GM08714 (cell line): ENCODE measurements around the gene TMC1.
"Not testable (repeated sequence)": the region's sequence is repeated elsewhere in the genome, so short reads cannot be mapped to it uniquely, and the experiment has no call there.

Experiments used
- H3K4me3 ChIP-seq: fragments of 200-500 bp; sonication (Bioruptor generic); 2 replicates; pipeline ENCODE4 v1.5.1; 2014; ENCODE audit warnings: mild to moderate bottlenecking, low read length, inconsistent platforms
- ZNF274 ChIP-seq: IDR thresholded peaks from 2 replicates; pipeline ENCODE4 v1.6.1; 2012; ENCODE audit warnings: mild to moderate bottlenecking, low read depth, low read length

Gene TMC1

GRCh38 chr9:72858089-72858912 is 336.9 kb downstream of the TMC1 start:
- TF ChIP-seq ZNF274 = no peak
- no peak overlapping the region for H3K4me3 ChIP-seq

GRCh38 chr9:72862788-72863187 is 341.4 kb downstream of the TMC1 start:
- not testable (repeated sequence) for H3K4me3 ChIP-seq

- no peak for TF ChIP-seq ZNF274
These were observed 342.2 kb downstream of the TMC1 start for GRCh38 chr9:72863456-72864094.

GRCh38 chr9:72864327-72864726 is 342.9 kb downstream of the TMC1 start:
- TF ChIP-seq ZNF274 = no peak

More at GRCh38 chr9:72863456-72864094, 342.2 kb downstream of the TMC1 start:
- H3K4me3 ChIP-seq = no peak overlapping the region

GRCh38 chr9:72871685-72872084 is 350.3 kb downstream of the TMC1 start:
- no peak for TF ChIP-seq ZNF274
- no peak overlapping the region for H3K4me3 ChIP-seq

More at GRCh38 chr9:72864327-72864726, 342.9 kb downstream of the TMC1 start:
- no peak overlapping the region for H3K4me3 ChIP-seq

- TF ChIP-seq ZNF274 = no peak
- H3K4me3 ChIP-seq = no peak overlapping the region
These were observed 351.3 kb downstream of the TMC1 start for GRCh38 chr9:72872718-72873117.

GRCh38 chr9:72873456-72873855 is 352.0 kb downstream of the TMC1 start:
- no peak for TF ChIP-seq ZNF274
- H3K4me3 ChIP-seq = no peak overlapping the region

- no peak overlapping the region for H3K4me3 ChIP-seq
- TF ChIP-seq ZNF274 = no peak
These were observed 352.9 kb downstream of the TMC1 start for GRCh38 chr9:72874344-72874743.

- TF ChIP-seq ZNF274 = no peak
- H3K4me3 ChIP-seq = no peak overlapping the region
These were observed 353.8 kb downstream of the TMC1 start for GRCh38 chr9:72875221-72875620.

GRCh38 chr9:72880821-72881220 is 359.4 kb downstream of the TMC1 start:
- no peak for TF ChIP-seq ZNF274
- H3K4me3 ChIP-seq = no peak overlapping the region

GRCh38 chr9:72882117-72882775 is 360.8 kb downstream of the TMC1 start:
- TF ChIP-seq ZNF274 = no peak
- no peak overlapping the region for H3K4me3 ChIP-seq

GRCh38 chr9:72883875-72884274 is 362.5 kb downstream of the TMC1 start:
- no peak overlapping the region for H3K4me3 ChIP-seq
- TF ChIP-seq ZNF274 = no peak

- no peak for TF ChIP-seq ZNF274
- no peak overlapping the region for H3K4me3 ChIP-seq
These were observed 363.1 kb downstream of the TMC1 start for GRCh38 chr9:72884508-72884907.
